ENCODE data around the gene VGLL3.

The VGLL3 gene

DNA sequence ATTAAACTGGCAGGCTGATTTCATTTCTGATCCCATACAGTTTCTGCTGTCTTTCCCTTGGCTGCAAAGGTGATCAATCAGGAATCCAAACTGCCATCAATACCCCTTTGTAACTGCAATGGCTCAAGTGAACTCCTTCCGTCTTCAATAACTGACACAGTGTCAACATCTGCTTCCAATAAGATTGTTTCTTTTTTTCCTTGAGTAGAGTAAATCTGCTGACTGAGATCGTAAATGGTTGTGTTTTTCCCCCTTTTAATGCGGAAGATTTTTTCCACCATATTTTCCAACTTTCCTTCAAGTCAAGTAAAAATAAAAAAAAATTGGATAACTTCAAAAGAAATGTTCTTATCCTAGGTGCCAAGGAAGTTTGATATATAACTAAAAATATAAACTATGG is 48.7 kb downstream of the VGLL3 start:
- Histone ChIP-seq H3K4me3 (ENCODE audit: low read length) (no peak overlapping the region), H3K4me2 (ENCODE audit: low read length) (no peak overlapping the region), H3K27me3 (ENCODE audit: control insufficient read depth, low read length) (no peaks in the 10 kb centered on the region), H3F3A (ENCODE audit: control insufficient read depth, insufficient read depth) (no peaks in the 10 kb centered on the region), H3K36me3 (ENCODE audit: control insufficient read depth, low read length) (no peaks in the 10 kb centered on the region), H3K9me3 (ENCODE audit: control insufficient read depth, insufficient read depth, low read length) (no peaks in the 10 kb centered on the region), H4K20me1 (ENCODE audit: control insufficient read depth, insufficient read depth, low read depth, low read length) (no peaks in the 10 kb centered on the region), H3K27ac (ENCODE audit: low read depth, low read length) (no peak overlapping the region), H3K9me2 (replicated peaks; ENCODE audit: control insufficient read depth, low read length) (no peaks in the 10 kb centered on the region), H3K79me2 (ENCODE audit: control insufficient read depth, low read length) (no peaks in the 10 kb centered on the region), H3K4me1 (ENCODE audit: control insufficient read depth, low read length) (no peaks in the 10 kb centered on the region)
- TF ChIP-seq, protein P1, sequence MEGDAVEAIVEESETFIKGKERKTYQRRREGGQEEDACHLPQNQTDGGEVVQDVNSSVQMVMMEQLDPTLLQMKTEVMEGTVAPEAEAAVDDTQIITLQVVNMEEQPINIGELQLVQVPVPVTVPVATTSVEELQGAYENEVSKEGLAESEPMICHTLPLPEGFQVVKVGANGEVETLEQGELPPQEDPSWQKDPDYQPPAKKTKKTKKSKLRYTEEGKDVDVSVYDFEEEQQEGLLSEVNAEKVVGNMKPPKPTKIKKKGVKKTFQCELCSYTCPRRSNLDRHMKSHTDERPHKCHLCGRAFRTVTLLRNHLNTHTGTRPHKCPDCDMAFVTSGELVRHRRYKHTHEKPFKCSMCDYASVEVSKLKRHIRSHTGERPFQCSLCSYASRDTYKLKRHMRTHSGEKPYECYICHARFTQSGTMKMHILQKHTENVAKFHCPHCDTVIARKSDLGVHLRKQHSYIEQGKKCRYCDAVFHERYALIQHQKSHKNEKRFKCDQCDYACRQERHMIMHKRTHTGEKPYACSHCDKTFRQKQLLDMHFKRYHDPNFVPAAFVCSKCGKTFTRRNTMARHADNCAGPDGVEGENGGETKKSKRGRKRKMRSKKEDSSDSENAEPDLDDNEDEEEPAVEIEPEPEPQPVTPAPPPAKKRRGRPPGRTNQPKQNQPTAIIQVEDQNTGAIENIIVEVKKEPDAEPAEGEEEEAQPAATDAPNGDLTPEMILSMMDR (IDR thresholded peaks at IDR 0.05; ENCODE audit: low read depth, low read length, poor library complexity, severe bottlenecking) = no peak
- TF ChIP-seq EZH2phosphoT487 (IDR thresholded peaks at IDR 0.05; ENCODE audit: borderline replicate concordance, low read length) = no peak

DNA sequence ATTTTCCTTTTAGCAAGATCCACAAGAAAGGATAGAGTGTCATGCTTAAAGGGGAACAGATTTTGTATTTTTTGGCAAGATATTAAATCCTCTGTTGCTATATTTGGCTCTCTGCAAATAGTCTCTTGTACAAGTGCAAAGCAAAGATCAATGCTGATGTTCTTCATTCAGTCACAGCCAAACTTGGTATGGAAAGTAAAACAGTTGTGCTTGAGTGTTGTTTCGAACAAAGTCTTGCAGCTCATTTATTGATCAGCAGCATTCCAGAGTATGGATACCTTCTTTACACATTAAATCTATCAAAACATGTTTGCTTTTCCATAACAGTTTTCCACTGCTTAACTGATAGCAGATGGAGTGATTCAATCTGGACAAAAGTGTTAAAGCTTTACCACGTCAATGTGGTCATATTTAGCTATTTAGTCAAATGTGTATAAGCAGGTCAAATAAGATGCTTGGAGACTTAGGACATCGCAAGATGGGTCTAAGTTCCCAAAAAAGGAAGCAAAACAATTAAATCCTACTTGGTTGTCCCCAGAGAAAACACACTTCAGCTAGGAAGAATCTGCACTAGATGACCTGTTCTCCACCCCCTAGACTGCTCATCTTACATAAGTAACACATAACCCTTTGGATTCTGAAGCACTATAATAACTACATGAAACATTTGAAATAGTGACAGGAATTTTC is 52.4 kb downstream of the VGLL3 start:
- no peaks in the 10 kb centered on the region for H3K79me2 ChIP-seq (ENCODE audit: control insufficient read depth, low read length)
- no peaks in the 10 kb centered on the region for H3K9me2 ChIP-seq (replicated peaks; ENCODE audit: control insufficient read depth, low read length)
- H3K4me1 ChIP-seq (ENCODE audit: control insufficient read depth, low read length) = no peaks in the 10 kb centered on the region
- TF ChIP-seq, protein P1 (IDR thresholded peaks at IDR 0.05; ENCODE audit: low read depth, low read length, poor library complexity, severe bottlenecking) = no peak
- TF ChIP-seq EZH2phosphoT487 (IDR thresholded peaks at IDR 0.05; ENCODE audit: borderline replicate concordance, low read length) = no peak
- H3K4me2 ChIP-seq (ENCODE audit: low read length) = no peak overlapping the region
- H4K20me1 ChIP-seq (ENCODE audit: control insufficient read depth, insufficient read depth, low read depth, low read length) = no peaks in the 10 kb centered on the region
- H3K4me3 ChIP-seq (ENCODE audit: low read length) = no peak overlapping the region
- H3K27me3 ChIP-seq (ENCODE audit: control insufficient read depth, low read length) = no peaks in the 10 kb centered on the region
- H3K27ac ChIP-seq (ENCODE audit: low read depth, low read length) = no peak overlapping the region
- no peaks in the 10 kb centered on the region for H3K9me3 ChIP-seq (ENCODE audit: control insufficient read depth, insufficient read depth, low read length)
- H3K36me3 ChIP-seq (ENCODE audit: control insufficient read depth, low read length) = no peaks in the 10 kb centered on the region
- H3F3A ChIP-seq (ENCODE audit: control insufficient read depth, insufficient read depth) = no peaks in the 10 kb centered on the region

DNA sequence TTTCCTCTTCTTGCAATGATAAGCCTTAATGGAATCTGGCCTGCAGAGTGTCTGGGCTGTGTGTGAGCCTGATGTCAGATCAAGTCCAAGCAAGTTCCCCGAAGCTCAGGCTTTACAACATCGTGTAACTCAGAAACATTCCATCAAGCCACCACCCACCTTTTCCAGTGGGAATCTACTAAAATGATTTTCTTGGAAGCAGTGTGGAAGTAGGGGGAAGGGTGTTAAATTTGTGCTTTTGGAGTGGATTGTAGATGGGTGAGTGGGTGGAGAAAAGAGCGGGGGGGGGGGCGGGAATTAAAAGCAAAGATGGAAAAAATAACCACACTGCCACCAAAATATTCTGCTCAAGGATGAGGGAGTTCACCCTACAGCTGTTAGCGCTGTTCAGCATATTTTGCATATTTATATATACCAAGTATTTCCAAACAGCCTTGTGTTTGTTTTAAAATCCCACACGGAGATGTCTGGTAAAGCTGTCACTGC is 53.6 kb downstream of the VGLL3 start:
- Histone ChIP-seq H3K27me3 (ENCODE audit: control insufficient read depth, low read length) (no peaks in the 10 kb centered on the region), H4K20me1 (ENCODE audit: control insufficient read depth, insufficient read depth, low read depth, low read length) (no peaks in the 10 kb centered on the region), H3K4me2 (ENCODE audit: low read length) (no peak overlapping the region)

More for the DNA sequence above, 53.6 kb downstream of the VGLL3 start:
- H3K9me2 ChIP-seq (replicated peaks; ENCODE audit: control insufficient read depth, low read length) = no peaks in the 10 kb centered on the region
- H3K79me2 ChIP-seq (ENCODE audit: control insufficient read depth, low read length) = no peaks in the 10 kb centered on the region
- H3K36me3 ChIP-seq (ENCODE audit: control insufficient read depth, low read length) = no peaks in the 10 kb centered on the region
- TF ChIP-seq, protein P1 (IDR thresholded peaks at IDR 0.05; ENCODE audit: low read depth, low read length, poor library complexity, severe bottlenecking) = no peak
- no peak for TF ChIP-seq EZH2phosphoT487 (IDR thresholded peaks at IDR 0.05; ENCODE audit: borderline replicate concordance, low read length)
- H3K27ac ChIP-seq (ENCODE audit: low read depth, low read length) = no peak overlapping the region
- H3F3A ChIP-seq (ENCODE audit: control insufficient read depth, insufficient read depth) = no peaks in the 10 kb centered on the region
- no peaks in the 10 kb centered on the region for H3K4me1 ChIP-seq (ENCODE audit: control insufficient read depth, low read length)
- H3K4me3 ChIP-seq (ENCODE audit: low read length) = no peak overlapping the region
- H3K9me3 ChIP-seq (ENCODE audit: control insufficient read depth, insufficient read depth, low read length) = no peaks in the 10 kb centered on the region
